Keratinocyte (primary cell): Measurements from ENCODE around the gene RAI1. TPM values are rescaled to one million over a fixed set of nuclear protein-coding genes. Genes with fewer than 3 reads are reported as not detected.

Source experiments
- DNase-seq: peaks from one replicate; pipeline ENCODE4 v3.0.0-alpha.2; 2011; ENCODE audit warnings: low read depth, missing footprints, low spot score
- FAIRE-seq: peaks from 2 replicates; lab custom pipeline; 2011; peaks lifted over from hg19 to GRCh38; lab: Jason Lieb, UNC
- H2AFZ ChIP-seq: 2 replicates; pipeline ENCODE4 v1.6.0; 2012; ENCODE audit warnings: low read length, control low read depth, inconsistent platforms; ENCODE audit not compliant: control insufficient read depth
- H3K27ac ChIP-seq: 2 replicates; pipeline ENCODE4 v1.5.1; 2011; ENCODE audit warnings: low read length; ENCODE audit not compliant: control insufficient read depth, insufficient read depth
- H3K27me3 ChIP-seq: 3 replicates; pipeline ENCODE4 v1.6.0; 2011; ENCODE audit warnings: low read length; ENCODE audit not compliant: control insufficient read depth, insufficient read depth; ENCODE audit errors: extremely low read depth
- H3K36me3 ChIP-seq, 2 experiments: 2 replicates in 1 of 2; 3 replicates in 1 of 2; pipeline ENCODE4 v1.5.1; 2011; ENCODE audit warnings: low read length in 2 of 2, mild to moderate bottlenecking in 1 of 2; ENCODE audit not compliant: control insufficient read depth in 2 of 2, insufficient read depth in 2 of 2; ENCODE audit errors: extremely low read depth in 1 of 2
- H3K4me1 ChIP-seq: 3 replicates; pipeline ENCODE4 v1.5.1; 2011; ENCODE audit warnings: low read length; ENCODE audit not compliant: control insufficient read depth, insufficient read depth; ENCODE audit errors: extremely low read depth
- H3K4me2 ChIP-seq: 3 replicates; pipeline ENCODE4 v1.6.0; 2011; ENCODE audit warnings: low read depth, low read length; ENCODE audit not compliant: control insufficient read depth, insufficient read depth; ENCODE audit errors: extremely low read depth
- H3K4me3 ChIP-seq, 3 experiments: fragments of 200-600 bp in 1 of 3; sonication (generic) in 1 of 3; 2 replicates in 2 of 3; 3 replicates in 1 of 3; pipeline ENCODE4 v1.5.1; 2011 to 2016; ENCODE audit warnings: low read length in 3 of 3, mild to moderate bottlenecking in 3 of 3, control low read depth in 2 of 3, inconsistent platforms in 1 of 3, low read depth in 1 of 3, mixed read lengths in 1 of 3, mixed run types in 1 of 3, moderate library complexity in 1 of 3; ENCODE audit not compliant: control insufficient read depth in 2 of 3, insufficient read depth in 2 of 3; ENCODE audit errors: extremely low read depth in 1 of 3
- H3K79me2 ChIP-seq: 2 replicates; pipeline ENCODE4 v1.6.0; 2012; ENCODE audit warnings: low read length; ENCODE audit not compliant: control insufficient read depth, insufficient read depth
- H3K9ac ChIP-seq: 3 replicates; pipeline ENCODE4 v1.6.0; 2011; ENCODE audit warnings: low read length; ENCODE audit not compliant: control insufficient read depth, insufficient read depth; ENCODE audit errors: extremely low read depth
- H3K9me1 ChIP-seq: 3 replicates; pipeline ENCODE4 v1.6.0; 2011; ENCODE audit warnings: low read length; ENCODE audit not compliant: control insufficient read depth, insufficient read depth; ENCODE audit errors: extremely low read depth
- H3K9me3 ChIP-seq: 2 replicates; pipeline ENCODE4 v1.5.1; 2012; ENCODE audit warnings: low read depth, low read length; ENCODE audit not compliant: control insufficient read depth
- H4K20me1 ChIP-seq: 3 replicates; pipeline ENCODE4 v1.6.0; 2011; ENCODE audit warnings: low read length; ENCODE audit not compliant: control insufficient read depth, insufficient read depth; ENCODE audit errors: extremely low read depth
- CTCF ChIP-seq, 3 experiments: IDR thresholded peaks in 1 of 3; conservative IDR thresholded peaks in 1 of 3; optimal IDR thresholded peaks in 1 of 3; 2 replicates in 2 of 3; 3 replicates in 1 of 3; pipeline versions ENCODE3 to v1.5.1; 2011; ENCODE audit warnings: low read length in 3 of 3, mild to moderate bottlenecking in 3 of 3, moderate library complexity in 2 of 3, control low read depth in 1 of 3, inconsistent platforms in 1 of 3; ENCODE audit not compliant: insufficient read depth in 2 of 3; ENCODE audit errors: extremely low read depth in 1 of 3
- EZH2 ChIP-seq: IDR thresholded peaks from one replicate; pipeline ENCODE4 v1.6.1; 2012; ENCODE audit warnings: inconsistent platforms, mild to moderate bottlenecking, low read length, moderate library complexity
- dilution Hi-C: fragments of 300-500 bp; cut with MboI; formaldehyde crosslinking; loops from one replicate; pipeline ENCODE4 v1.7.0; 2020; ENCODE audit warnings: low sequenced_read_pairs; ENCODE audit not compliant: extremely low pct_ligation_motif_present
- polyA plus RNA-seq, 5 experiments: library from polyadenylated mRNA; depleted of rRNA in 3 of 5; stranded (reverse) in 3 of 5; stranded (forward) in 1 of 5; unstranded in 1 of 5; fragments of >200 nt; gene quantifications; 1 replicate in 1 of 5; 2 replicates in 3 of 5; 3 replicates in 1 of 5; pipeline versions ENCODE4 v1.2.1 to v1.2.3, GENCODE V29; 2011 to 2012; ENCODE audit warnings: missing spikeins in 2 of 5, low read depth in 1 of 5, low replicate concordance in 1 of 5

The RAI1 gene
- polyA plus RNA-seq, 1 donor (not counting 4 experiments of a cell fraction or from before 2014, with no cell fraction given), result 2.6 TPM

GRCh38 chr17:17836250-17836817 lies 155.1 kb downstream of the RAI1 start:
- FAIRE-seq, result peak; percentile 60
- Histone ChIP-seq H3K27me3 (no peaks in the 10 kb centered on the region), H3K4me3 (peak overlapping the region; percentile 67 to 90 (median 78)), H3K9ac (peak overlapping the region; percentile 96), H4K20me1 (peaks cover 20% of the 10 kb centered on the region), H3K79me2 (peaks cover 51% of the 10 kb centered on the region), H3K36me3 (peaks cover 13 to 27% of the 10 kb centered on the region in 2 experiments), H2AFZ (peak overlapping the region; percentile 26), H3K4me2 (peak overlapping the region; percentile 87), H3K4me1 (peaks cover 59% of the 10 kb centered on the region), H3K9me1 (peaks cover 3% of the 10 kb centered on the region), H3K9me3 (no peaks in the 10 kb centered on the region), H3K27ac (peak overlapping the region; percentile 98)
- dilution Hi-C loops, result no loop called here
- DNase-seq, result peak; percentile 89
- TF ChIP-seq CTCF (optimal IDR thresholded peaks at IDR 0.05 in 1 of 3, IDR thresholded peaks at IDR 0.05 in 1 of 3, conservative IDR thresholded peaks at IDR 0.05 in 1 of 3; ENCODE audit: extremely low read depth in 1 of 3, insufficient read depth in 2 of 3, low read length in 3 of 3) (no peak), EZH2 (no peak)

GRCh38 chr17:17836818-17837379 lies 155.6 kb downstream of the RAI1 start, which contains the start of gene SREBF1:
SREBF1 (minus strand) TSS chr17:17836986; CDS start chr17:17836817, 169 bp downstream.
- peaks cover 45% of the 10 kb centered on the region for H3K79me2 ChIP-seq
- DNase-seq (no peak), FAIRE-seq (no peak)
- peak within 1 kb of the TSS; percentile 67 to 90 (median 78) for H3K4me3 ChIP-seq
- H2AFZ ChIP-seq, result peak within 1 kb of the TSS; percentile 26
- TF ChIP-seq EZH2 (no peak), CTCF (optimal IDR thresholded peaks at IDR 0.05 in 1 of 3, IDR thresholded peaks at IDR 0.05 in 1 of 3, conservative IDR thresholded peaks at IDR 0.05 in 1 of 3; ENCODE audit: extremely low read depth in 1 of 3, insufficient read depth in 2 of 3, low read length in 3 of 3) (no peak)
- dilution Hi-C loops, result no loop called here
- peaks cover 15% of the 10 kb centered on the region for H4K20me1 ChIP-seq
- peak within 1 kb of the TSS; percentile 96 for H3K9ac ChIP-seq
- no peaks in the 10 kb centered on the region for H3K27me3 ChIP-seq
- H3K36me3 ChIP-seq, result peaks cover 9 to 21% of the 10 kb centered on the region in 2 experiments
- H3K4me2 ChIP-seq, result peak within 1 kb of the TSS; percentile 87
- H3K27ac ChIP-seq, result peak within 1 kb of the TSS; percentile 98
- no peaks in the 10 kb centered on the region for H3K9me3 ChIP-seq
- H3K4me1 ChIP-seq, result peaks cover 59% of the 10 kb centered on the region
- H3K9me1 ChIP-seq, result peaks cover 3% of the 10 kb centered on the region
